SH-SY5Y (cell line): ENCODE data around the gene CLDN18.

Source experiments
- GATA2 ChIP-seq: IDR thresholded peaks from 2 replicates; pipeline ENCODE4 v1.6.1; 2011; ENCODE audit warnings: mild to moderate bottlenecking, low read depth, low read length
- GATA3 ChIP-seq: IDR thresholded peaks from 2 replicates; pipeline ENCODE4 v1.6.1; 2011; ENCODE audit warnings: low read depth, mild to moderate bottlenecking, low read length, moderate library complexity

DNA sequence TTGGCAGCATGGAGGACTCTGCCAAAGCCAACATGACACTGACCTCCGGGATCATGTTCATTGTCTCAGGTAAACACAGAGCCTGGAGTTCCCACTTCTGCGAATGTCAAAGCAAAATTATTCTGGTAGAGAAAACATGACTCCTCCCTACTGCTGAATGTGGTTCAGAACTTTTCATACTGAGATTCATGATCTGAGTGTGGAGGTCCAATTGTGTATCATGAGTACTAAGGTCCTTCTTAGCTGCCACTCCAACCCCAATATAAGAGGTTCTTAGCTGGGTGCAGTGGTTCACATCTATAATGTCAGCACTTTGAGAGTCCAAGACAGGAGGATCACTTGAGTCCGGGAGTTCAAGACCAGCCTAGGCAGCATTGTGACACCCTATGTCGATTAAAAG is 13.8 kb downstream of the CLDN18 start:
- TF ChIP-seq GATA2 (no peak), GATA3 (no peak)
